Peyer's patch (tissue), 4 donors: ENCODE measurements around the gene POMGNT1. TPM values are rescaled to one million over a fixed set of nuclear protein-coding genes. Genes with fewer than 3 reads are reported as not detected.

ENCODE experiments used
- DNase-seq, 3 donors: peaks; one replicate each; pipeline ENCODE4 v3.0.0-alpha.2; 2017 to 2019
- H3K27ac ChIP-seq, 4 donors: fragments of 200-600 bp; sonication (generic); one replicate each; pipeline ENCODE4 v1.5.1; 2016 to 2019
- H3K27me3 ChIP-seq, 2 donors: fragments of 200-600 bp; sonication (generic); one replicate each; pipeline ENCODE4 v1.5.1; 2019
- H3K36me3 ChIP-seq, 3 donors: fragments of 200-600 bp; sonication (generic); one replicate each; pipeline ENCODE4 v1.5.1; 2016 to 2019
- H3K4me1 ChIP-seq, 4 donors: fragments of 200-600 bp; sonication (generic); one replicate each; pipeline ENCODE4 v1.5.1; 2016 to 2019
- H3K4me3 ChIP-seq, 4 donors: fragments of 200-600 bp; sonication (generic); 1 replicate in 3 of 4; 2 replicates in 1 of 4; pipeline ENCODE4 v1.5.1; 2016 to 2019; ENCODE audit warnings: mild to moderate bottlenecking in 1 of 4
- H3K9me3 ChIP-seq, 4 donors: fragments of 200-600 bp; sonication (generic); one replicate each; pipeline ENCODE4 v1.5.1; 2016 to 2019; ENCODE audit warnings: mild to moderate bottlenecking in 1 of 4
- CTCF ChIP-seq, 6 experiments: fragments of 450-650 bp in 4 of 6; fragments of 200-600 bp in 2 of 6; sonication (generic) in 1 of 6; IDR thresholded peaks; one replicate each; pipeline ENCODE4 v1.5.1; 2017 to 2019; ENCODE audit warnings: antibody characterized with exemption in 6 of 6, mild to moderate bottlenecking in 3 of 6, moderate library complexity in 1 of 6
- POLR2A ChIP-seq, 2 donors: fragments of 450-650 bp; IDR thresholded peaks; one replicate each; pipeline ENCODE4 v1.5.1; 2017; ENCODE audit warnings: antibody characterized with exemption in 2 of 2, mild to moderate bottlenecking in 2 of 2, moderate library complexity in 2 of 2
- total RNA-seq, 4 donors: library from RNA; depleted of rRNA; stranded (reverse); fragments of >200 nt; gene quantifications; one replicate each; pipeline ENCODE4 v1.1.0, GENCODE V29; 2016

The POMGNT1 gene
- total RNA-seq, 4 donors from 2014 or later = 34.7 to 60.6 (median 46.3) TPM

GRCh38 chr1:46183926-46184557 is 14.2 kb downstream of the POMGNT1 start:
- peaks cover 0 to 61% (median 10%) of the 10 kb centered on the region in 4 donors for H3K4me1 ChIP-seq
- H3K4me3 ChIP-seq = peak overlapping the region in 2 of 4 donors; percentile 2 to 21
- H3K9me3 ChIP-seq = no peaks in the 10 kb centered on the region
- H3K36me3 ChIP-seq = peaks cover 0 to 31% (median 2%) of the 10 kb centered on the region in 3 donors
- peak in 1 of 3 donors; percentile 32 for DNase-seq
- H3K27ac ChIP-seq = peak overlapping the region in 3 of 4 donors; percentile 73 to 96 (median 84)
- no peaks in the 10 kb centered on the region for H3K27me3 ChIP-seq
- TF ChIP-seq POLR2A (IDR thresholded peaks at IDR 0.05) (peak in 1 of 2 donors; percentile 10), CTCF (IDR thresholded peaks at IDR 0.05) (no peak)

- H3K4me1 ChIP-seq = peaks cover 0 to 55% (median 10%) of the 10 kb centered on the region in 4 donors
- peak in 2 of 3 donors; percentile 85 to 91 for DNase-seq
- peaks cover 0 to 24% (median 2%) of the 10 kb centered on the region in 3 donors for H3K36me3 ChIP-seq
- TF ChIP-seq POLR2A (IDR thresholded peaks at IDR 0.05) (peak; percentile 41 to 61), CTCF (IDR thresholded peaks at IDR 0.05) (peak in 2 of 6 experiments; percentile 15 to 27)
- no peaks in the 10 kb centered on the region for H3K27me3 ChIP-seq
- no peaks in the 10 kb centered on the region for H3K9me3 ChIP-seq
- H3K27ac ChIP-seq = peak overlapping the region in 3 of 4 donors; percentile 73 to 96 (median 84)
- peak overlapping the region in 2 of 4 donors; percentile 28 to 49 for H3K4me3 ChIP-seq
These were observed 15.0 kb downstream of the POMGNT1 start for GRCh38 chr1:46183079-46183847.

- Histone ChIP-seq H3K27me3 (no peaks in the 10 kb centered on the region), H3K9me3 (no peaks in the 10 kb centered on the region), H3K36me3 (peaks cover 0 to 11% (median 2%) of the 10 kb centered on the region in 3 donors), H3K4me1 (peaks cover 0 to 42% (median 10%) of the 10 kb centered on the region in 4 donors), H3K4me3 (peak overlapping the region in 2 of 4 donors; percentile 49 to 52), H3K27ac (peak overlapping the region in 3 of 4 donors; percentile 65 to 96 (median 82))
- no peak for DNase-seq
- TF ChIP-seq POLR2A (IDR thresholded peaks at IDR 0.05) = no peak
- no peak for TF ChIP-seq CTCF (IDR thresholded peaks at IDR 0.05)
These were observed 16.6 kb downstream of the POMGNT1 start for GRCh38 chr1:46181343-46182260.

GRCh38 chr1:46180082-46180616 is 18.1 kb downstream of the POMGNT1 start:
- Histone ChIP-seq H3K27me3 (no peaks in the 10 kb centered on the region), H3K36me3 (peaks cover 0 to 4% (median 2%) of the 10 kb centered on the region in 3 donors), H3K4me3 (peak overlapping the region in 3 of 4 donors; percentile 0 to 52 (median 49)), H3K27ac (peak overlapping the region in 3 of 4 donors; percentile 65 to 96 (median 82)), H3K4me1 (peaks cover 0 to 37% (median 10%) of the 10 kb centered on the region in 4 donors), H3K9me3 (no peaks in the 10 kb centered on the region)
- TF ChIP-seq CTCF (IDR thresholded peaks at IDR 0.05) = peak in 3 of 6 experiments; percentile 58 to 77 (median 59)
- peak; percentile 67 to 78 for TF ChIP-seq POLR2A (IDR thresholded peaks at IDR 0.05)
- DNase-seq = peak in 2 of 3 donors; percentile 88 to 93
